BJ (cell line): ENCODE measurements around the gene CYP2A6. TPM values are rescaled to one million over a fixed set of nuclear protein-coding genes. Genes with fewer than 3 reads are reported as not detected.
A peak's percentile ranks its signal among the peaks of the same experiment; 100 is the strongest.

Source experiments
- CTCF ChIA-PET: fragments of 350-600 bp; formaldehyde crosslinking; extraction: SDS; loops from one replicate; lab custom pipeline; 2021; ENCODE audit warnings: antibody characterized with exemption, inconsistent platforms; lab: Yijun Ruan, JAX
- POLR2A ChIA-PET: fragments of 300-600 bp; sonication (Branson Sonifier 250); formaldehyde crosslinking; extraction: SDS; loops from one replicate; lab custom pipeline; 2021; ENCODE audit warnings: antibody characterized with exemption; lab: Charles Lee
- DNase-seq: peaks from one replicate; pipeline ENCODE4 v3.0.0-alpha.2; 2011; ENCODE audit warnings: low read depth
- H3K27me3 ChIP-seq: 2 replicates; pipeline ENCODE4 v1.6.0; 2011; ENCODE audit warnings: low read length; ENCODE audit not compliant: control insufficient read depth, insufficient read depth
- H3K36me3 ChIP-seq: 2 replicates; pipeline ENCODE4 v1.5.1; 2011; ENCODE audit warnings: low read length; ENCODE audit not compliant: control insufficient read depth, insufficient read depth
- H3K4me3 ChIP-seq: 2 replicates; pipeline ENCODE4 v1.5.1; 2011; ENCODE audit warnings: low read depth, mild to moderate bottlenecking, control low read depth, low read length
- CTCF ChIP-seq: IDR thresholded peaks from 2 replicates; pipeline ENCODE4 v1.5.1; 2011; ENCODE audit warnings: low read depth, mild to moderate bottlenecking, control low read depth, inconsistent platforms, low read length, moderate library complexity; ENCODE audit not compliant: insufficient read depth
- polyA plus RNA-seq: library from polyadenylated mRNA; depleted of rRNA; stranded (reverse); fragments of >200 nt; gene quantifications from 2 replicates; pipeline ENCODE4 v1.2.3, GENCODE V29; 2011

The CYP2A6 gene
- polyA plus RNA-seq, 1 experiment: not detected

GRCh38 chr19:40801426-40802299, 48.6 kb downstream of the CYP2A6 start:
- POLR2A ChIA-PET: no interaction called here
- CTCF ChIA-PET: interaction anchor here (0.9 kb wide), 1 partner anchor 24 kb away, joined by 5 read pairs; the partner anchor contains the start of gene RAB4B

GRCh38 chr19:40800997-40801377, 49.3 kb downstream of the CYP2A6 start:
- ChIA-PET CTCF (no interaction called here), POLR2A (no interaction called here)
- Histone ChIP-seq H3K27me3 (no peaks in the 10 kb centered on the region), H3K4me3 (peak overlapping the region; percentile 92), H3K36me3 (peaks cover 22% of the 10 kb centered on the region)
- TF ChIP-seq CTCF: no peak
- DNase-seq: no peak

More at GRCh38 chr19:40801426-40802299, 48.6 kb downstream of the CYP2A6 start:
- Histone ChIP-seq H3K4me3 (peak overlapping the region; percentile 18), H3K36me3 (peaks cover 22% of the 10 kb centered on the region), H3K27me3 (no peaks in the 10 kb centered on the region)
- no peak for DNase-seq
- TF ChIP-seq CTCF: no peak

- Histone ChIP-seq H3K27me3 (no peaks in the 10 kb centered on the region), H3K4me3 (peak overlapping the region; percentile 92), H3K36me3 (peaks cover 22% of the 10 kb centered on the region)
- POLR2A ChIA-PET: no interaction called here
- CTCF ChIA-PET: no interaction called here
- no peak for TF ChIP-seq CTCF
- DNase-seq: no peak
Measured at GRCh38 chr19:40800339-40800996, 49.8 kb downstream of the CYP2A6 start.

- TF ChIP-seq CTCF: no peak
- POLR2A ChIA-PET: no interaction called here
- no peak for DNase-seq
- Histone ChIP-seq H3K36me3 (peaks cover 20% of the 10 kb centered on the region), H3K27me3 (no peaks in the 10 kb centered on the region), H3K4me3 (peak overlapping the region; percentile 92)
- CTCF ChIA-PET: no interaction called here
Measured at GRCh38 chr19:40799558-40800338, 50.5 kb downstream of the CYP2A6 start.
